ENCODE data around the gene F13B.
"Not testable (repeated sequence)": the region's sequence is repeated elsewhere in the genome, so short reads cannot be mapped to it uniquely, and the experiment has no call there.

F13B gene, protein sequence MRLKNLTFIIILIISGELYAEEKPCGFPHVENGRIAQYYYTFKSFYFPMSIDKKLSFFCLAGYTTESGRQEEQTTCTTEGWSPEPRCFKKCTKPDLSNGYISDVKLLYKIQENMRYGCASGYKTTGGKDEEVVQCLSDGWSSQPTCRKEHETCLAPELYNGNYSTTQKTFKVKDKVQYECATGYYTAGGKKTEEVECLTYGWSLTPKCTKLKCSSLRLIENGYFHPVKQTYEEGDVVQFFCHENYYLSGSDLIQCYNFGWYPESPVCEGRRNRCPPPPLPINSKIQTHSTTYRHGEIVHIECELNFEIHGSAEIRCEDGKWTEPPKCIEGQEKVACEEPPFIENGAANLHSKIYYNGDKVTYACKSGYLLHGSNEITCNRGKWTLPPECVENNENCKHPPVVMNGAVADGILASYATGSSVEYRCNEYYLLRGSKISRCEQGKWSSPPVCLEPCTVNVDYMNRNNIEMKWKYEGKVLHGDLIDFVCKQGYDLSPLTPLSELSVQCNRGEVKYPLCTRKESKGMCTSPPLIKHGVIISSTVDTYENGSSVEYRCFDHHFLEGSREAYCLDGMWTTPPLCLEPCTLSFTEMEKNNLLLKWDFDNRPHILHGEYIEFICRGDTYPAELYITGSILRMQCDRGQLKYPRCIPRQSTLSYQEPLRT

DNA sequence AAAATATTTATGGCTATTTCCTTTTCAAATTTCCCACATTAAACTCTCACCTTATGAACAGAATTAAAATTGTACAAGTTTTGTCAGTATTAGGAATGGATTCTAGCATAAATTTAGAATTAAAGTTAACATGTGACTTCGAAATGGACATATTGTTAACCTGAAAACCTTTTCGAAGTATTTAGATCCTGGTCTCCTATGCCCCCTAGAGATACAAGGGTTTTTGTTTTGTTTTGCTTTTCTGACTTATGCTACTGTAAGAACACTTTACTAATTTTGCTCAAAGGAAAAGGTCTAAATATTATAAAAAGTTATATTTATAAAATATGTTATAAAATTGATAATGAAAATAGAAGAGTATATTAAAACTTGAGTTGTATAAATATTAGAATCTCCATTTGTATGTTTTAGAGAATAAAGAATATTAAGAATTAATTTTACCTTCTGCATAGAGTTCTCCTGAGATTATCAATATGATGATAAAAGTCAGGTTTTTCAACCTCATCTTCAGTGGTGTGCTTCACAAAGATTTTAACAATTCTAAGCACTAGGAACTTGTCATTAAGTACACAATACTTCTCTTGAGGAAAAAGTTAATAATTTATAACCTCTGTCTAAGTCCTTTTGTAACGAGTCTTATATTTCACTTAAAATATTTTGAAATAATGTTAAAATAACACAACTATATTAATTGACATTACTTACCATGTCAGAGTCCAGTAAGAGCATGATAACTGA is at the start of gene F13B:
Gene F13B, minus strand, starts transcription at position 542 of the 738 bp plus-strand sequence. Its CDS starts 37 bp downstream, at position 505.
- DNase-seq (ENCODE audit: low read depth), result no peak

DNA sequence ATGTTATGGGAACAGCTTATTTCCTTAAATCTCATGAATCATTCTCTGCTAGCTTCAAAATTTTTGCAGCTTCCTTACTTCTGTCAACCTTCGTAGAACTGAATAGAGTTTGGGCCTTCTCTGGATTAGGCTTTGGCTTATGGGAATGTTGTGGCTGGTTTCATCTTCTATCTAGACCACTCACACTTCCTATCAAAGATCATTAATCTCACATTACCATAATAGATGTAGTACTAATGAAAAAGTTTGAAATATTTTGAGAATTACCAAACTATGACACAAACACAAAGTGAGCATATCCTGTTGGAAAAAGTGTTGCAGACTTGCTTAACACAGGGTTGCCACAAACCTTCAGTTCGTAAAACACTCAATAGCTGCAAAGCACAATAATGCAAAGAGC is 49.1 kb upstream of the F13B start:
- DNase-seq (ENCODE audit: low read depth), result no peak

DNA sequence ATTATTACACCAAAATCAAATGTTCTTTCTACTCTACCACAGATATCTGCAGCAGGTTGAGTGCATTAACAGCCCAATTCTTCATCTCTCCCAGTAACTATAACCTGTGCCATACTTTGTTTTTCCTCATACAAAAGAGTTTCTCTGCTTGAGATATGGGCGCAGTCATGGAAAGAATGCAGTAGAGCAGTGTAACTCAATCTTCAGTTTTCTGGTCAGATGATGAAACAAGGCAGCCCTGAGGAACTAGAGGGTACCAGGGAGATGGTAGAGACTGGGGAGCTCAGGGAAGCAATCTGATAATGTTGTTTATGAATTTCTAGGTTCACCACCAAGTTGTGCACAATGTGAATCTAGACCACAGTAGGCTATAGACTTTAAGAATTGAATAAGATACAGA is 39.8 kb upstream of the F13B start:
- DNase-seq (ENCODE audit: low read depth), result no peak

DNA sequence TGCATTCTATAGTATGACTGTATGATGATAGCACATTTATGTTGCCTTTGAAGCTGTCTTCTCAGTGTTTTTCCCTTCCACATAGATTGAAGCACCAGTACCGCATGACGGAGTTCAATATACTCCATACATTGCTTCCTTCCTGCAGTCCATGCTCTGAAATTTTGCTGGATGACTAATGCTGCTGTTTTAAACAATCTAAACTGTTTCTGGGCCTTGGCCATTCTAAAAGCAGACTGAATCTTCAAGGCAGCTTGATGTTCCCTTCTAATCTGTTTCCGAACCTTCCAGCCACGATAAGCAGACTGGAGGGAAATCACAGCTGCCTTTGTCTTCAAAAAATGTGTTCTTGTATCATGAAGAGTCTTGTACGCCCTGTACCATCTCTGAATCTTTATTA is 36.2 kb upstream of the F13B start:
- no peak for DNase-seq (ENCODE audit: low read depth)

DNA sequence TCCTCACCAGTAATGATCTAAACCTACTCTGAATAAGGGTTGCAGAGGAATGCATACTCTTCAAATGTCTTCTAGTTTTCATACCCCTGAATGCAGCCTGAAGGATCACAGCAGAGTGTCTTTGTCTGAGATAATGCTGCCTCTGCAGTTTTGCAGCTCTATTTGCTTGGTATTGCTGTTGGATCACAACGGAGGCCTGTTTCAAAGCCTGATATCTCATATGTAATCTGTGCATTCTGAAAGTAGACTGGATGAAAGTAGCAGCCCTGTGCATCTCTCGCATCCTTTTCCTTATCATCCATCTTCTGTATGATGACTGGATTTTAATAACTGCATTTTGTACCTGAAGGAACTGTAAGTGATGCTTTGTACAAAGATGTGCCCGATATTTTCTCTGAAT is 34.9 kb upstream of the F13B start:
- no peak for DNase-seq (ENCODE audit: low read depth)

DNA sequence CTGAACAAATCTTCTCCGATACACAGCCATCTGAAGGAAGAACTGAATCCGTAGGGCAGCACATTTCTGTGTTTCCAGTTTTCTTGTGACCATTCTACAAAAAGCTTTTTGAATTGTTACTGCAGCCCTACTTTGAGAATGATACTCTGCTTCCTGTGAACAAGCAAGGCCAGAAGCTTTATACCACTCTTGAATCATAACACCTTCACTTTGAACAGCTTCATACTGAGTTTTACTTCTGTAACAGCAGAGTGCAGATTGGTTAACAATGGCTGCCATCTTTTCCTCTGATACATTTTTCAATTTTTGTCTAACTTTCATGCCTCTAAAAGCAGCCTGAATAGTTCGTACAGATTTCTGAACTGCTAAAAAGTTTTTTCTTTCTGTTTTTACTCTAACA is 33.6 kb upstream of the F13B start:
- no peak for DNase-seq (ENCODE audit: low read depth)

DNA sequence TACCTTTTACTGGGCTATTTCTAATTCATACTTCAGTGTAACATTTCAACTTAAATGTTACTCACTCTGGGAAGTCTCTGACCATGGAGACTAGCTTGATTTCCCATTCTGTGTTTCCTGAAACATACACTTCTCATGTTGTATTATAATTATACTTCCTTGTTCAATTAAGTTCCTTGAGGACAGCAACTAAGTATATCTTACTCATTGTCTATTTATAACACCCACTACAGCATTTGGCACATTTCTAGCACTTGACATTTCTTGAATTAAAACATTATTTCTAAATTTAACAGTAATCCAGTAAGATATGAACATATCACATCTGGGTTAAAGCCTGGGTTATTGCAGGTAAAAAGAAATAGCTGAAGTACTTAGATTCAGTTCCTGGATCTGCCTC is 32.4 kb upstream of the F13B start:
- DNase-seq (ENCODE audit: low read depth), result no peak

DNA sequence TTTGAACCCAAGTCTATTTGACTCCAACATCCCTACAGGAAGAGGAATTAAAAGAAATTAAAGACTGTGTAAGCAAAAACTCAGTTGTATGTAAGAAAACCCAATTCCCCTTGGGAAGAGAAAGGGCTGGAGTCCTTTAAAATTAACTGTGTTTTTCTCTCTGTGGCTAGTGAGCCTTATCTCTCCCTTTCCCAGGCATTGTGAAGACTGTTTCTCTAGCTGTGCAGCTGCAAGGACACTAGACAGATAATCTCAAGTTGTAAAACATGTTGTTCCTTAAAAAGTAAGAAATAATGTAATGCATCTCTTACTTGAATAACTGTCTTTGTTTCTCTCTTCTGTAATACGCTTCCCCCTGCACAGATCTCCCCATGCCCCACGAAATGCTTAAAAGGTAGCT is 29.9 kb upstream of the F13B start:
- DNase-seq (ENCODE audit: low read depth), result not testable (repeated sequence)

DNA sequence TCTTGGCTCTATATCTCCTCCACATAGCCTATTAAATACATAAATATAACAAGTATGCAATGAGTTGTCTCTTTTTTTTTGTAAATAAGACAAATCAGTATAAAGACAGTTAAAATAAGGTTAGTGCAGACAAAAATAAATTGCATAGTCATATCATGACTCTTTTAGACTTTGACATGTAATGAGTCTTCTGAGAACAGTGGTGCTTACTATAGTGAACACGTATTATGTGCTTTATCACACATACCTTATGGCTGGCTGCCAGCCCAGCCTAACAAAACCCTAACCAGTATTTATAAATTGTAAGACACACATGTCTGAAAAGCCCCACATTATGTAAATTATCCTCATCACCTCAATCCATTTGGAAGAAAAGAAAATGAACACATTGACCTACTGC is 29.1 kb upstream of the F13B start:
- DNase-seq (ENCODE audit: low read depth), result no peak

DNA sequence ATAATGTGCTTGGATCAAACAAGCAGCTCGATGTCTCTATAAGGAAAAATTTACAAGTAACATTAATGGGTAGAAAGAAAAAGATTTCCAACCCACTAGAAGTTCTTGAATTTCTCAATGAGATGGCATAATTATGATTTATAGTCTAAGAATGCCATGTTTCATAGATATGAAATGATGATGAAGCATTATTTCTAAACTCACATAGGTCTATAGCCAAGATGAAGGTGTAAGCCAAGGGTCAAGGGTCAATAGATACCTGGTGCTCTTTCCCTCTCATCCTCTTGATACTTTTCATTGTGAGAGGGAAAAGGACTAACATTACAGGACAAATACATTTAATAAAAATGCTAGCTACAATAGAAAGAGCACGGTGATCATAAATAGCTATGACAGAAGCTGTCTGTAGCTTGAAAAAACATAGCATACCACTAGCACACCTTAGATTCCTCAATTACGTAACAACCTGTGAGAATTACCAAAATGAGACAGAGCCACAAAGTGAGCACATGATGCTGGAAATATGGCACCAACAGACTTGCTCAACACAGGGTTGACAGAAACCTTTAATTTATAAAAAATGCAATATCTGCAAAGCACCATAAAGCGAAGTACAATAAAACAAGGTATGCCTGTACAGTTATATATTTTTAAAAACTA is 26.3 kb upstream of the F13B start:
- no peak for DNase-seq (ENCODE audit: low read depth)

DNA sequence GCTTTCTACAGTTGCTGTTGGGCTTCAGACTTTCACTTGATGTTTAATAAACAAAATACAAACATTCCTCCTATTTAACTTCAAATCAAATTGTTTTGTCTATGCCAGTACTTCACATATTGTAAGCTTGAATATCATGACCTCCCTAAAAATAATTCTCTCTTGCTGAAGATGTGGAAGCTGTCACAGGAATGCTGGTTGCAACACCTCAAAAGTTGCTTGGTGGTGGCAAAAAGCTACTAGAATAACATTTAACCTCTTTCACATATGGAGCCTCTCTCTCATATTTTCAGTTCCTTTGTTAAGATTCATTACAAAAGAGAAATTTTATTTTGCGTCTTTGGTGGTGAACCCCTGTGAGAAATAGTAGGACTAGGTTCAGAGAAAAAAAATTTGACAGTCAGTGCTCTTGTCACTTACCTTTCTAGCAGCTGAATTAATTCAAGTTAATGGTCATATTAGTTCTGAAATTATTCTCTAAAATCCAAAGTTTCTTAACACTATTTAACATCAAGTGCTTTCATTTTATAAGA is 25.5 kb upstream of the F13B start:
- DNase-seq (ENCODE audit: low read depth), result no peak

DNA sequence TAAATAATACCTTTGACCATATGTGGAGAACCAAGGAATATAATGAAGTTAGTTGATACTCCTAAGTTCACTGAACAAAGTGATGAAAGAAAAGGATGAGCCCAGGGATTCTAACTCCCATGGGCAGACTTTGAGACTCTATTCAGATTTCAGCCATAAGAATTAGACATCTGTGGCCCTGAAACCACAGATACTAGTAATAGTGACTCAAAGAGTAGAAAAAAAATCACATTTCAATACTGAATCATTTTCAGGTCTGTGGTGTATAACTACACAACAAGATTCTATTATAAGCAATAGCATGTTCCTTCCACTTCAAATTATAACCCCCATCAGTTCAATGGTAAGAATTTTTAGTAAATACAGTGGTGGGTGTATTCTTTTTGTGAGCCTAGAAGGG is 16.4 kb upstream of the F13B start:
- no peak for DNase-seq (ENCODE audit: low read depth)

DNA sequence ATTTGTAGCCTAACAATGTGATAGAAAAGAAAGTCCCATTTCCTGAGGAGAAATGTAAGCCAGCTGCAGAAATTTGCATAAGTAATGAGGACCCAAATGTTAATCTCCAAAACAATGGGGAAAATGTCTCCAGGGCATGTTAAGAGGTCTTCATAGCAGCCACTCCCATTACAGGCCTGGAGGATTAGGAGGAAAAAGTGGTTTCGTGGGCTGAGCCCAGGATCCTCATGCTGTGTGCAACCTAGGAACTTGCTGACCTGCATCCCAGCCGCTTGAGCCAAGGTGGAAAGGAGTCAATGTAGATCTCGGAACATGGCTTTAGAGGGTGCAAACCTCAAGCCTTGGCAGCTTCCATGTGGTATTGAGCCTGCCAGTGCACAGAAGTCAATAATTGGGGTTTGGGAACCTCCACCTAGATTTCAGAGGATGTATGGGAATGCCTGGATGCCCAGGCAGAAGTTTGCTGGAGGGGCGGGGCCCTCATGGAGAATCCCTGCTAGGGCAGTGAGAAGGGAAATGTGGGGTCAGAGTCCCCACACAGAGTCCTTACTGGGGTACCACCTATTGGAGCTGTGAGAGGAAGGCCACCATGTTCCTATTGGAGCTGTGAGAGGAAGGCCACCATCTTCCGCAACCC is 14.2 kb upstream of the F13B start:
- DNase-seq (ENCODE audit: low read depth), result no peak

DNA sequence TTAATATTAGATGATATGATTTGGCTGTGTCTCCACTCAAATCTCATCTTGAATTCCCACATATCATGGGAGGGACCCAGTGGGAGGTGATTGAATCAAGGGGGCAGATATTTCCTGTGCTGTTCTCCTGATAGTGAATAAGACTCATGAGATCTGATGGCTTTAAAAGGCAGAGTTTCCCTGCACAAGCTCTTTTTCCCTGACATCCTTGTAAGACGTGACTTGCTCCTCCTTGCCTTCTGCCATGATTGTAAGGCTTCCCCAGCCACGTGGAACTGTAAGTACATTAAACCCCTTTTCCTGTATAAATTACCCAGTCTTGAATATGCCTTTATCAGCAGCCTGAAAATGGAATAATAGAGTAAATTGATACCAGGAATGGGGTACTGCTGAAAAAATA is 13.3 kb upstream of the F13B start:
- no peak for DNase-seq (ENCODE audit: low read depth)

DNA sequence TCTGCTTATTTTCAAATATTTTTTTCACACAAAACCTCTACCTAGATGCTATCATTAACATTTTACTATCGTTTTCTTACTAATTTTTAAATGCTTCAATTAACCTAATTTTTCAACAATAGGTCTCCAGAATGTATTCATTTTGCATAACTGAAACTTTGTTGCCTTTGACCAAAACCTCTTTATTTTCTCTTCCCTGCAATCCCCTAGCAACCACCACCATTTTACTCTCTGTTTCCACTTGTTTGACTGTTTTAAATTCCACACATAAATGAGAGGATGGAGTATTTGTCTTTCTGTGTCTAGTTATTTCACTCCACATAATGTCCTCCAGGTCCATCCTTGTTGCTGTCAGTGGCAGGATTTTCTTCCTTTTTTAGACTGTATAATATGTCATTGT is 9.5 kb upstream of the F13B start:
- no peak for DNase-seq (ENCODE audit: low read depth)

DNA sequence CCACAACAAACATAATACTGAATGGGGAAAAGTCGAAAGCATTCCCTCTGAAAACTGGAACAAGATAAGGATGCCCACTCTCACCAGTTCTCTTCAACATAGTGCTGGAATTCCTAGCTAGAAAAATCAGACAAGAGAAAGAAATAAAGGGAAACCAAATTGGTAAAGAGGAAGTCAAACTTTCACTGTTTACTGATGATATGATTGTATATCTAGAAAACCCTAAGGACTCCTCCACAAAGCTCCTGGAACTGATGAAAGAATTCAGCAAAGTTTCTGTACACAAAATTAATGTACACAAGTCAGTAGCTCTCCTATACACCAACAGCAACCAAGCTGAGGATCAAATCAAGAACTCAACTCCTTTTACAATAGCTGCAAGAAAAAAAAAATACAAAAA is 6.9 kb upstream of the F13B start:
- DNase-seq (ENCODE audit: low read depth), result no peak

DNA sequence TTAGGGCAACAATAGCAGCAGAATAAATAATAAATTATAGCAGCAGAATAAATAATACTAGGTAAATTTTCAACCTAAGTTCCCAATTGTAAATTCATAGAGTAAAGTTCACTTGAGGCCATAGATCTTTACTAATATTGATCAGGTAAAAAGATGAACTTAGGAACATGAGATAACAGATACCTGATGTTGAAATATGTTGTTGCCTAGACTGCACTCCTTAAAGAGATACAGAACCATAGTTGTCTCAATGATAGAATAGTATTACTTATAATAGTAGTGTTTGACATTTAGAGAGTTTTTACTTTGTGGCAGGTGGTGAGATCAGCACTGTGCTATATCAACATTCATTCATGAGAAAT is 378 bp upstream of the F13B start:
- DNase-seq (ENCODE audit: low read depth), result no peak

DNA sequence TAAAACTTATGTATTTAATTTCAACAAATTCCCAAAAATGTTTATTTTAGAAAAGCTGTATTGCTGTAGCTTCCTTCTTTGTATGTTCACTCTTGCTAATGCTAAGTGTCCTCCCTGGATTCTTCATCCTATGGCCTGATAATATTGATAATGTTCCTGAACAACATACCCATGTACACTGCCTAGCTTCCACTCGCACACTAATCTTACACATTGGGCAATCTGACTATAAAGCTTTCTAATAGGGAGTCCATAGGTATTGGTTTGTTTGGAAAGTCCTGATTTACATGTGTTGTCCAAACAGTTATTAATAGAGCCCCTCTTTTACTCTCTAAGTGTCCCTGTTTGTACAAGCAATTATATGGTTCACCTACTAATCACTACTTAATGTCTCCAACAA is 783 bp downstream of the F13B start:
- DNase-seq (ENCODE audit: low read depth), result no peak

DNA sequence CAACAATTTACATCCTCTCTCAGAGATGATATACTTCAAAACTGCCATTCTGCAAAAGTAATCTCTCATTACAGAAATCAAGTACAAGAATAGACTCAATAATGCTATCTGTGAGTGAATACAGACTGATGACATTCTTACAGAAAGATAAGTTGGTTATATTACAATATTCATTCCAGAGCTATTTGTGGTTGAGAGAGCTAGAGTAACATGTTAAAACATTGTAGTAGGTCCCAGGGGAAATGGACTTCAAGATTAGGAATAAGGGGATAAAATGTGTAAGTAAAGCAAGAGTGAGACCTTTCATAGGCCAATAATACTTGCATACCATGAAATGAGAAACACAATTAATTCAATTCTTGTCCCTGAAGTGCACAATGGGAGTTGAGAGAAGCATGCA is 1.5 kb downstream of the F13B start:
- DNase-seq (ENCODE audit: low read depth), result no peak

DNA sequence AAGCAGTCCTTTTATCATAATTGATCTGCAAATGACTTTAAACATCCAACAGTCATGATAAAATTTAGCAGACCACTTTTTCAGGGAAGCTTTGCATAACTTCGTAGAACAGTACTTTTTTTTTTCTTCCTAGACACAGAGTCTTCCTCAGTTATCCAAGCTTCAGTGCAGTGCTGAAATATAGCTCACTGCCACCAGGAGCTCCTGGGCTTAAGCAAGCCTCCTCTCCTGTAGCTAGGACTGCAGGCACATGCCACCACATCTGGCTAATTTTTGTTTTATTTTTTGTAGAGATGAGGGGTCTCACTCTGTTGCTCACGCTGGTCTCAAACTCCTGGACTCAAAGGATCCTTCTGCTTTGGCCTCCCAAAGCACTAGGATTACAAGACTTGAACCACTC is 3.8 kb downstream of the F13B start:
- DNase-seq (ENCODE audit: low read depth), result no peak

DNA sequence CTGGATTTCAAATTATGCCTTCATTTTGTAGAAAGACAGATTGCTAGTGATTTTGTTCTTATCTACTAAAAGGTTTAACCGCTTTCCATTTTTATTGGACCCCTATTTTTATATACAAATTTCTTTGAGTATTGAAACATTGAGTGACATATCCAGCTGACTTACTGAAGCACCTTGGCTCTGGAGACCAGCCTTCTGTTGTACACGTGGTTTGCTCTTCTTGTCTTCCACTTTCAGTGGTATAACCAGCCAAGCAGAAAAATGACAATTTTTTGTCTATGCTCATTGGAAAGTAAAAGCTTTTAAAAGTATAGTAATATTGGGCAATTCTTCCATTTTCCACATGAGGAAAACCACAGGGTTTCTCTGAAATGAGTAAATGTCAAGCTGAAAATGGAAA is 4.4 kb downstream of the F13B start:
- no peak for DNase-seq (ENCODE audit: low read depth)

DNA sequence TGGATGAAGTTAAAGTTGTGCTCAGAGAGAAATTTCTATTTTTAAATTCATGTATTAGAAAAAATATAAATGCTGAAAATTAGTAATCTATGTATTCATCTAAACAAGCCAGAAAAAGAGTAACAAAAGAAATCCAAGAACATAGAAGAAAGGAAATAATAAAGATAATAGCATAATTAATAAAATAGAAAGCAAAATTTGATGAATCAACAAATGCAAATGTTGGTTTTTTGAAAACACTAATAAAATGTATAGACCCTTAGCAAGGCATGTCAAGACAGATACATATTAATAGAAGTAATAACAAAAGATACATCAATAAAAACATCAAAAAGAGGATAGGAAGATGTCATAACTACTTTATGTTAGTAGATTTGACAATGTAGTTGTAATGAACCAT is 18.0 kb downstream of the F13B start:
- no peak for DNase-seq (ENCODE audit: low read depth)
